GM12878 (cell line): ENCODE results near the gene CWF19L1. TPM values are rescaled to one million over a fixed set of nuclear protein-coding genes. Genes with fewer than 3 reads are reported as not detected.

Experiments used
- ATAC-seq: fragments of 200-7000 bp; cut with Tn5 transposase; 3 replicates; pipeline ENCODE4 v1.9.1; 2020; ENCODE audit warnings: mild to moderate bottlenecking, moderate library complexity
- BruUV-seq: library from RNA; stranded (reverse); fragments of 400-500 nt; replicated peaks from 2 replicates; lab custom pipeline; 2021; lab: Mats Ljungman, UMichigan
- CTCF ChIA-PET: fragments of 300-600 bp; sonication (Branson Sonifier 250); formaldehyde crosslinking; extraction: SDS; loops from one replicate; lab custom pipeline; 2021; ENCODE audit warnings: inconsistent platforms; lab: Yijun Ruan, JAX
- POLR2A ChIA-PET: fragments of 350-600 bp; formaldehyde crosslinking; extraction: SDS; loops from one replicate; lab custom pipeline; 2021; ENCODE audit warnings: inconsistent platforms; lab: Charles Lee
- RAD21 ChIA-PET: fragments of 300-600 bp; sonication (Branson Sonifier 250); formaldehyde crosslinking; loops from one replicate; lab custom pipeline; 2023; ENCODE audit warnings: antibody characterized with exemption; ENCODE audit not compliant: unreplicated experiment; lab: Charles Lee
- SMC1A ChIA-PET: fragments of 300-600 bp; sonication (Branson Sonifier 250); formaldehyde crosslinking; loops from one replicate; lab custom pipeline; 2023; ENCODE audit not compliant: unreplicated experiment, uncharacterized antibody; lab: Charles Lee
- DNase-seq: peaks from one replicate; pipeline ENCODE4 v3.0.0-alpha.2; 2011; ENCODE audit warnings: low read depth, low spot score
- FAIRE-seq: peaks from 3 replicates; lab custom pipeline; 2011; peaks lifted over from hg19 to GRCh38; lab: Jason Lieb, UNC
- H2AFZ ChIP-seq: 2 replicates; pipeline ENCODE4 v1.6.0; 2011; ENCODE audit warnings: low read depth, low read length, control low read depth; ENCODE audit not compliant: control insufficient read depth
- H3K27ac ChIP-seq: 2 replicates; pipeline ENCODE4 v1.5.1; 2011; ENCODE audit warnings: control low read depth; ENCODE audit not compliant: control insufficient read depth, insufficient read depth
- H3K27me3 ChIP-seq, 2 experiments: replicated peaks in 1 of 2; 2 replicates each; pipeline versions ENCODE4 v1.6.0 to v1.6.1; 2011; ENCODE audit warnings: low read length in 1 of 2; ENCODE audit not compliant: control insufficient read depth in 2 of 2, insufficient read depth in 2 of 2
- H3K36me3 ChIP-seq, 2 experiments: 2 replicates each; pipeline ENCODE4 v1.5.1; 2011; ENCODE audit warnings: low read length in 1 of 2; ENCODE audit not compliant: control insufficient read depth in 2 of 2, insufficient read depth in 2 of 2
- H3K4me1 ChIP-seq: 2 replicates; pipeline ENCODE4 v1.6.1; 2011; ENCODE audit warnings: mild to moderate bottlenecking, low read length, moderate library complexity, mixed read lengths; ENCODE audit not compliant: control insufficient read depth, insufficient read depth
- H3K4me2 ChIP-seq: 2 replicates; pipeline ENCODE4 v1.6.0; 2011; ENCODE audit warnings: control low read depth; ENCODE audit not compliant: control insufficient read depth, insufficient read depth
- H3K4me3 ChIP-seq: fragments of 200-600 bp; sonication (generic); 2 replicates; pipeline ENCODE4 v1.5.1; 2016
- H3K79me2 ChIP-seq: 2 replicates; pipeline ENCODE4 v1.6.0; 2011; ENCODE audit warnings: low read length; ENCODE audit not compliant: control insufficient read depth, insufficient read depth
- H3K9ac ChIP-seq: 2 replicates; pipeline ENCODE4 v1.8.0; 2011; ENCODE audit warnings: low read length, control low read depth, mixed read lengths; ENCODE audit not compliant: control insufficient read depth, insufficient read depth
- H3K9me3 ChIP-seq: replicated peaks from 3 replicates; pipeline ENCODE4 v1.5.1; 2011; ENCODE audit warnings: mild to moderate bottlenecking, low read length; ENCODE audit not compliant: control insufficient read depth, insufficient read depth
- H4K20me1 ChIP-seq: 2 replicates; pipeline ENCODE4 v1.6.0; 2011; ENCODE audit not compliant: control insufficient read depth, insufficient read depth
- CBFB ChIP-seq: IDR thresholded peaks from 2 replicates; pipeline ENCODE4 v1.6.1; 2016; ENCODE audit warnings: antibody characterized with exemption, low read depth
- KLF5 ChIP-seq: fragments of 450-650 bp; IDR thresholded peaks from 2 replicates; pipeline ENCODE4 v1.6.1; 2014; ENCODE audit warnings: mild to moderate bottlenecking; ENCODE audit not compliant: partially characterized antibody
- LARP7 ChIP-seq: fragments of 450-650 bp; IDR thresholded peaks from 2 replicates; pipeline ENCODE4 v1.6.1; 2017; ENCODE audit warnings: mild to moderate bottlenecking
- POLR2A ChIP-seq: IDR thresholded peaks from 2 replicates; pipeline ENCODE4 v1.6.1; 2011; ENCODE audit warnings: low read depth, mild to moderate bottlenecking, low read length
- RBBP5 ChIP-seq: fragments of 200-600 bp; sonication (generic); conservative IDR thresholded peaks from 2 replicates; pipeline ENCODE4 v1.6.1; 2016
- SMC3 ChIP-seq: IDR thresholded peaks from 2 replicates; pipeline ENCODE4 v1.6.1; 2011; ENCODE audit warnings: low read length, improper control_type of control experiment, borderline replicate concordance
- ZBTB11 ChIP-seq: fragments of 450-650 bp; formaldehyde crosslinking; IDR thresholded peaks from 2 replicates; pipeline ENCODE4 v1.5.0; 2022; ENCODE audit warnings: mild to moderate bottlenecking, missing genetic modification characterization
- ZZZ3 ChIP-seq: IDR thresholded peaks from 2 replicates; pipeline ENCODE4 v1.6.1; 2011; ENCODE audit warnings: low read depth; ENCODE audit not compliant: control insufficient read depth, insufficient read length
- WGBS: methylation state at CpG from one replicate; pipeline ENCODE4 v1.1.6; 2016; ENCODE audit warnings: low lambda C conversion rate; ENCODE audit not compliant: insufficient replicate concordance, insufficient coverage; ENCODE audit errors: missing lambda C conversion rate; 5-methylcytosine and 5-hydroxymethylcytosine counted together
- in situ Hi-C: fragments of 300-500 bp; cut with MboI; formaldehyde crosslinking; loops from 9 replicates; pipeline ENCODE4 v1.14.3; 2018; ENCODE audit warnings: mixed read lengths
- intact Hi-C: fragments of 100-400 bp; cut with micrococcal nuclease; formaldehyde crosslinking; loops from one replicate; pipeline ENCODE4 v1.14.2; 2022; ENCODE audit not compliant: unreplicated experiment
- polyA plus RNA-seq, 11 experiments: library from polyadenylated mRNA; depleted of rRNA in 4 of 11; unstranded in 6 of 11; stranded (reverse) in 5 of 11; fragments of >200 nt; fragmentation: Nextera tagmentation in 4 of 11; fragmentation: Illumina TruSeq in 1 of 11; extraction: Ambion mirVana in 4 of 11; extraction: Trizol in 1 of 11; gene quantifications; 1 replicate in 1 of 11; 2 replicates in 10 of 11; pipeline versions ENCODE4 v1.2.1 to v1.2.3, GENCODE V29; 2011 to 2016; ENCODE audit warnings: inconsistent platforms in 2 of 11, missing spikeins in 2 of 11, low read depth in 1 of 11
- total RNA-seq, 4 experiments: library from RNA; depleted of rRNA in 3 of 4; stranded (reverse); fragments of >200 nt in 3 of 4; fragmentation: Illumina TruSeq in 1 of 4; extraction: Trizol in 1 of 4; gene quantifications; 2 replicates each; pipeline versions ENCODE4 v1.2.1 to v1.2.3, GENCODE V29; 2013 to 2021

The CWF19L1 gene
- total and polyA plus RNA-seq, 10 of the 15 experiments (the other 5 are each of a cell fraction or from before 2014, with no cell fraction given): 30.2 to 51.7 (median 38.1) TPM

GRCh38 chr10:100289641-100290040, 22.2 kb upstream of the CWF19L1 start (continued):
- TF ChIP-seq ZBTB11 (CRISPR knock-in tag) (no peak), CBFB (no peak)
- TF ChIP-seq, all 136 proteins: peak for 0

- POLR2A ChIA-PET: no interaction called here
- H3K36me3 ChIP-seq: peaks cover 0 to 1% of the 10 kb centered on the region in 2 experiments; a peak in 2 of 4 replicates
- RAD21 ChIA-PET: no interaction called here
- peaks cover 5% of the 10 kb centered on the region; the same call in 1 of the 2 replicates for H3K4me1 ChIP-seq
- no peak overlapping the region for H3K4me3 ChIP-seq
- no peak for ATAC-seq
- no peak for TF ChIP-seq CBFB
- TF ChIP-seq LARP7: no peak
- no peak for TF ChIP-seq RBBP5
- TF ChIP-seq POLR2A: no peak
- TF ChIP-seq KLF5: no peak
- no peak for TF ChIP-seq ZZZ3
- no peak for TF ChIP-seq SMC3
- no TSS peak for BruUV-seq
- 71% methylated on average over 5 of the region's 5 CpGs for WGBS
- in situ Hi-C loops (no loop called here), intact Hi-C loops (no loop called here)
- H3K9ac ChIP-seq: no peak overlapping the region
- no peak for FAIRE-seq
- no peak overlapping the region for H3K27ac ChIP-seq
- H4K20me1 ChIP-seq: no peaks in the 10 kb centered on the region
- no peaks in the 10 kb centered on the region for H3K9me3 ChIP-seq
- SMC1A ChIA-PET: interaction anchor here (0.6 kb wide), 1 partner anchor 57 kb away, joined by 3 read pairs; no protein-coding TSS in a partner anchor
- no peak overlapping the region for H2AFZ ChIP-seq
- peaks cover 33% of the 10 kb centered on the region for H3K79me2 ChIP-seq
- H3K27me3 ChIP-seq: no peaks in the 10 kb centered on the region
- CTCF ChIA-PET: interaction anchor here (1.5 kb wide), 1 partner anchor 39 kb away, joined by 3 read pairs; no protein-coding TSS in a partner anchor
- no peak for DNase-seq
- no peak overlapping the region for H3K4me2 ChIP-seq
Measured at GRCh38 chr10:100288196-100288595, 20.8 kb upstream of the CWF19L1 start.
